IPS-18c (cell line): ENCODE data around the gene PHACTR1.

ENCODE experiments used
- H3K4me3 ChIP-seq: 2 replicates; pipeline ENCODE4 v1.7.0; 2013; ENCODE audit warnings: low read depth, mild to moderate bottlenecking, low read length, moderate library complexity; ENCODE audit not compliant: insufficient read depth
- H3K9me3 ChIP-seq: one replicate; pipeline ENCODE4 v1.6.1; 2013; ENCODE audit warnings: mild to moderate bottlenecking, low read length, moderate library complexity; ENCODE audit not compliant: control insufficient read depth, insufficient read depth

Gene PHACTR1

DNA sequence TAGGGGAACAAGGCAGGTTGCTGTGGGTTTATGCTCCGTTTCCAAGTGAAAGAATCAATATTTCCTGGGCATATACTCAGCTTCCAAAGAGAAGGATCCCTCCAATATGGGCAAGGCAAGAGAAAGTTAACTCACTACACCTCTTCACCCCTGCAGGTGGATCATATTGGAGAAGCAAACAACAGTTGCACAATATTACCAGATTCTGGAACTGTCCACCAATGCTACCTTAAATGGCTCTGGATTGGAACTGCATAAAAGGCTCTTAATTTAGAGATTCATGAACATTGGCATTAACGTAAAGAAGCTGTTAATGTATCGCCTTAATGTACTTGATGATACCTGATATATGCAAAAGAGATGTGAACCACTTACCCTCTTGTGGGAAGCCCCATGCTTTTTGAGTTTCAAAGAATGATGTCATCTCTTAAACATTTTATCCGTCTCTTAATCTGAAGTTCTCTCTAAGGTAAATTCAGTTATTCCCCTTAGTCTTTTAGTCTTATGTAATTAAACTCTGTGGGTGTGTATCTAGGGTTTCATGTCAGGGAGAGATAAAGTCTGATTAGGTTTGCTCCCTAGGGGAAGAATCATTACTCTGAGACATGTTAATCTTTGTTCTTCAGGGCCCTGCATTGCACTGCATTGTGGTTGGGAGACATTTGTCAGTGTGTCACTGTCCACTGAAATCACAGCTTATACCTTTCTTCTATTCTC, 99.5 kb downstream of the PHACTR1 start:
- H3K9me3 ChIP-seq: no peaks in the 10 kb centered on the region
- no peak overlapping the region for H3K4me3 ChIP-seq

DNA sequence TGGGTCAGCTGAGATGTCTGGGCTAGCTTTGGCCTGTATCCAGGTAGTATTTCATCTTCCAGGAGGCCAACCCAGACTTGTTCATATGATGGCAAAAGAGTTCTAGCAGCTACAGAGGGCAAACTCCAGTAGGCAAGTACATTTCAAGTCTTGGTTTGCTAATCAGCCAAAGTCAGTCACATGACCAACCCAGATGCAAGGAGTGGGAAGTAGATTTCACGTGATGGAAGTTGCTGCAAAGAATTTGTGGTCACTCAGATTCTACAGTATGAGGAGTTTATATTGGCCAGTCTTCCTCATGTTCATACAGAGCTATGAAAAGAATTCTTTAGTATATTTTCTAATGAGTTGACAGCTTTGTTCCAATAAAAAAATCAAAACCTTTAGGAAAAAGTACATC, 101.8 kb downstream of the PHACTR1 start:
- Histone ChIP-seq H3K4me3 (no peak overlapping the region), H3K9me3 (no peaks in the 10 kb centered on the region)

DNA sequence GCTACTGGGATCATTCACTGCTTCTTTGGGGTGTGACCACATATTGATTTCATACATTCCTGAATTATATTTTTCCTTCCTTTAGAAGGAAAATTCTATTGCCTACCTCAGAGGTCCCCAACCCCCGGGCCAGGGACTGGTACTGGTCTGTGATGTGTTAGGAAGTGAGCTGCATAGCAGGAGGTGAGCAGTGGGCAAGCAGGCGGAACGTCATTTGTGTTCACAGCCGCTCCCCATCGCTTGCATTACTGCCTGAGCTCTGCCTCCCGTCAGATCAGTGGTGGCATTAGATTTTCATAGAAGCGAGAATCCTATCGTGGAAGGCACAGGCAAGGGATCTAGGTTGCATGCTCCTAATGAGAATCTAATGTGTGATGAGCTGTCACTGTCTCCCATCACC, 107.3 kb downstream of the PHACTR1 start:
- no peak overlapping the region for H3K4me3 ChIP-seq
- no peaks in the 10 kb centered on the region for H3K9me3 ChIP-seq

DNA sequence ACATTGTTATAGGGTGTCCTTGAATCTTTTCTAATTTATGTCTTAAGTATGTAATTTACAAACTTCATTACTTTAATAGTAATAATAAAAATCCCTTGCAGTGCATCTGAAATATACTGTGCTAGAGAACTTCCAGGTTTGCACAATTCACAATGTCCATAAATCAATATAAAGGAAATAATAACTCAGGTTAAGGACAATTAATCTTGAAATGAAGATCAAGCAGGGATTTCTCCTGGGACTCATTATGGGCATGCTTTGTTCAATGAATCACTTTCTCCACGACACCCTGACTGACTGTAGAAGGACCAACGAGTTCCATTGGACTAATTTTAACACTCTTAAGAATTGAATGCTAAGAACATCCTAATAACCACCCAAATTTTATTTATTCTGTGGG, 110.0 kb downstream of the PHACTR1 start:
- H3K4me3 ChIP-seq: no peak overlapping the region
- no peaks in the 10 kb centered on the region for H3K9me3 ChIP-seq

- H3K9me3 ChIP-seq: no peaks in the 10 kb centered on the region
- no peak overlapping the region for H3K4me3 ChIP-seq
Observed at GRCh38 chr6:12827921-12828320, 111.4 kb downstream of the PHACTR1 start.

DNA sequence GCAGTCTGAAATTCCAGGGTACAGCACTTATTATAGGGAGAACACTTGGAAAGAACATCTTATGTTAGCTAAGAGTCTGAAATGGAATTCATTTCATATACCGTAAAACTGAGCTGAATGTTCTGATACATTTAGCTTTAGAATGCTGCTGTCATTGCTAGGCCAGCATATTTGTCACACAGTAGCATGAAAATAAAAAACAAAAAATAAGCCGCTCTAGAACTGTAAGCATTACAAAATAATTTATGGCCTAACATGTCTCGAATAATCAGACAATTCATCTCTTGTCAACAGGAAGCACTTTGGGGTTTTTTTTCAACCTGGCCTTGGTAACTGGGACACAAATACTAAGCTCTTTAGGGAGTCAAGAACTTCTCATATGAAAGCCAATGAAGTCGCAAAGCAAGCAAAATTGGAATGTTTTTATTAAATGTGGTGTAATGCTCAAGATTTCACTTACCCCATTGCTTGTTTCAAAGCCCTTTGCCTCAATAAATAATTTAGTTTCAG, 115.7 kb downstream of the PHACTR1 start:
- no peak overlapping the region for H3K4me3 ChIP-seq

DNA sequence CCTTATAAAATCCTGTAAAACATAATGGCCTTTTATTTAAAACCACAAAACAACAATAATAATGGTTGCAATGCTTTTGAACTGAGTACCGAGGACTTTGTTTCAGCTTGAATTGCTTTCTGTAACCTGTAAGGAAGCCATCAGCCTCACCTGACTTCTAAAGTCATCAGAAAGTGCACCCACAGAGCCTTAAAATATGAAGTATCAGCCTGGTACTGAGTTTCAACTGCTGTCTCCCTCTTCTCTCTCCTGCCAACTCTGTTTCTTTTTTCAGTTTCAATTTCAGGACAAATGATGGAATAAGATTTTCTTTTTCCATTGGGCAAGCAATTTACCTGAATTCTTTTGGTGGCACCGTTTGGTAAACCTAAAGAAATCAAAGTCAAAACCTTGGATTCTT, 119.4 kb downstream of the PHACTR1 start:
- Histone ChIP-seq H3K4me3 (no peak overlapping the region), H3K9me3 (no peaks in the 10 kb centered on the region)

More for the DNA sequence above, 115.7 kb downstream of the PHACTR1 start:
- no peaks in the 10 kb centered on the region for H3K9me3 ChIP-seq

GRCh38 chr6:12841619-12842018, 125.1 kb downstream of the PHACTR1 start:
- H3K4me3 ChIP-seq: no peak overlapping the region

DNA sequence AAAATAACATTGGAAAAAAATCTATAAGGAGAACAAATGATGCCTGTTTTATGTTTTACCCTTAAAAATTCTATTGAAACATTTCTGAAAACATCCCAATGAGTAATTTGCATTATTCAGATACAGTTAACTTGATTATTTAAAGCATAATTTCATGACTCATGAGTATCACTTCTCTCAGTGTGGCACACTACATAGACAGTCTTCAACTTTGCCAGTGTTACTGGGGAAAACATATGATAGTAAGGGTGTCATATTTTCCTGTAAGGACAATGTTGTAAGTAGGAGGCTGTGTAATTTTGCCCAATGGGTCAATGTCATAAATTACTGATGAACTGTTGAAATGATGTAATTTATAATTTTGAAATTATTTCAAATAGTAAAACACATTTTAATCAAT, 125.5 kb downstream of the PHACTR1 start:
- H3K4me3 ChIP-seq: no peak overlapping the region
- H3K9me3 ChIP-seq: no peaks in the 10 kb centered on the region

More at GRCh38 chr6:12841619-12842018, 125.1 kb downstream of the PHACTR1 start:
- no peaks in the 10 kb centered on the region for H3K9me3 ChIP-seq

DNA sequence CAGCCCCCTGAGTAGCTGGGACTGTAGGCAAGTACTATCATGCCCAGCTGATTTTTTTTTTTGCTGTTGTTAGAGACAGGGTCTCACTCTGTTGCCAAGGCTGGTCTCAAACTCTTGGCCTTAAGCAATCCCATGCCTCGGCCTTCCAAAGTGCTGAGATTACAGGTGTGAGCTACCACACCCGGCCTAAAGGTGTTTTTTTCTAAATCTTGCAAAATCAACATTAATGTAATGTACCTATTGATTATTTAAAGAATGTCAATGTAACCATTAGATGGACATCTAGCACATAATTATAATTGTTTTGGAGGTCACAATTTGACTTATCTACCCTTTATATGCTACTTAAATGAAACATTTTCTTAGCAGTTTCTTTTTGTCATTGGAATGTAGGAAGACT, 126.1 kb downstream of the PHACTR1 start:
- no peaks in the 10 kb centered on the region for H3K9me3 ChIP-seq
- H3K4me3 ChIP-seq: no peak overlapping the region

DNA sequence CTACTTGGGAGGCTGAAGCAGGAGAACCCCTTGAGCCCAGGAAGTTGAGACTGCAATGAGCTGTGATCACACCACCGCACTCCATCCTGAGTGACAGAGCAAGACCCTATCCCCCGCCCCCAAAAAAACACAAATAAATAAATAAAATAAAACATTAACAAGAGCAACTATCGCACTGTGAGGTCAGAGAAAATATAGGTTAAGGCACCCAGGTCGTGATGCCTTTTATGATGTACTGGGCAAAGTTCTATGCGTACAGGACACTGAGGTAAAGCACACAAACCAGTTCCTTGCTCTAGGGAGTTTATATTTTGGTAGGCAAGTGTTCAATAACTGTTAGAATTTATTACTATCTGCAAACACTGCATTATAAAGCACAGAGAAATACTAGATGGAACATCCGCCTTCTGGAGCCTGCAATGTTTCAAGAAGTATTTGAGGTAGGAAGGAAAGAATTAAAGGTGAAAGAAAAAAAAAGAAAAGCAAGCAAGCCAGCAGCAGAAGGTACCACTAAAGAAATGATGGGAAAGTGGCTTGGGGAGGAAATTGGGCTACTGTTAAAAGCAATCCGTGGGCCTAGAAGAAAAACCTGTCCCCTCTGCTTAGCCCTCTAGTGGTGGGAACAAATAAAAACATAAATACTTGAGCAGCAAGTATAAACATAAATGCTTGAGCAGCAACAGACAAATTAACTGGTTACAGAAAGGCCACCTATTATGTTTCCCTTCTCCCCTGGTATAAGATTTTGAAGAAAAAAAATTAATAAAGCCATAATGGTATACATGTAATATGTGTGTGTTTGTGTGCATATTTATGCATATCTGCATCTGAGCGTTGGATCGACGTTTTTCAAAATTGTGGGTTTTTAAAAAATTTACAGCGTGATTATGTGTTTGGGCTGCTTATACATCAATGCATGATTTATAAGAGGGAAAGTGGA, 128.0 kb downstream of the PHACTR1 start:
- no peak overlapping the region for H3K4me3 ChIP-seq
- no peaks in the 10 kb centered on the region for H3K9me3 ChIP-seq

GRCh38 chr6:12845224-12846004, 128.8 kb downstream of the PHACTR1 start:
- Histone ChIP-seq H3K4me3 (no peak overlapping the region), H3K9me3 (no peaks in the 10 kb centered on the region)

DNA sequence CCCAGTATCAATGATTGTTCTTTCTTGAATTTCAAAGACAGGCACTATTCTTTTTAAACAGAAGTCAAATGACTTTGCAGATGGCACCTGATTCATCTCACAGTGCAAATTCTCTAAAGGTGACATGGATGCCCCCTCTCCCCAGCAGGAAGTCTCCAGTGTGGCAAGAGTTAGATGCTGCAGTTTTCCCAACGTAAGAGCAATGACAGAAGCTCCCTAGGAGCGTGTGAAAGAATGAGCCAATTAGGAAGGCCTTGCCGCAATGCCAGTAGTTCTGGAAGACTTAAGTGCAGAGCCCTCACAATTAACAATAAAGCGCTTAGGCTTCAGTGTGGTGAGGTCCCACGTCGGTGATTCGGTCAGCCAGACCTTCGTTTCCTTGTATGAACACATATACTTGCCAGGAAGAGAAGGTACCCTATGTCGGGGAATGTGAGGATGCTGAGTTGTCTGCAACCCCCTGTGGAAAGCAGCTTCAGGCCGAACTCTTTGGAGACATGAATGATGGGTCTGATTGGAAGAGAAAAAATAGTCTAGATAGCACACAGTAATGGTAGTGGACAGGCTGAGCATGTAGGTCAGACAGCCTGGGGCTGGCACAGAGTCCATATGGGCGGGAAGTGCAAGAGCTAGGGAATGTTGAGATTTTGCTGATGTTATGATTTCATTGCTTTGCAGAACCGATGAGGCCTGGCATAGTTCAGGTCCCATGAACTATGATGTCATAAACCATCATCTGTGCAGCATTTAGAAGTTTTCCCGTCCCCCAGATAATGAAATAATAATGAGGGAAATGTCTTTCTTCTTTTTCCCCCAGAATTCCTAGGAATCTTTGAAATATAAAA, 132.6 kb downstream of the PHACTR1 start:
- Histone ChIP-seq H3K4me3 (no peak overlapping the region), H3K9me3 (no peaks in the 10 kb centered on the region)

DNA sequence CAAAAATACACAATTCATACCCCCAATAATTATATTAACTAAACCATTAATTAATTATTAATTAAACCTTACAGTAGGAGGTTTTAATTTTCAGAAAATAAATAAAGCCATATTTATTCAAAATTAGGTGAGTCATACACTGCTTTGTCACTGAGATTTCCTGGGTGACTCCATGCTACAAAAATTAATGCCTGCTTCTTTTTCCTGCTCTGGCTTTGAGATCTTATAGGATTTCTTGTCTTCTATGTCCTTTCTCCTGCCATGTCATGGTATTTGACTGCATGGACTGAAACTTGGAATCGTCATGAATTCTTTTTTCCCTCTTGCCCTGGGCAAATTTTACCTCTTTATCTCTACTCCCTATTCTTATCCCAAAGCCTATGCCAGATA, 133.2 kb downstream of the PHACTR1 start:
- H3K4me3 ChIP-seq: no peak overlapping the region
- H3K9me3 ChIP-seq: no peaks in the 10 kb centered on the region

DNA sequence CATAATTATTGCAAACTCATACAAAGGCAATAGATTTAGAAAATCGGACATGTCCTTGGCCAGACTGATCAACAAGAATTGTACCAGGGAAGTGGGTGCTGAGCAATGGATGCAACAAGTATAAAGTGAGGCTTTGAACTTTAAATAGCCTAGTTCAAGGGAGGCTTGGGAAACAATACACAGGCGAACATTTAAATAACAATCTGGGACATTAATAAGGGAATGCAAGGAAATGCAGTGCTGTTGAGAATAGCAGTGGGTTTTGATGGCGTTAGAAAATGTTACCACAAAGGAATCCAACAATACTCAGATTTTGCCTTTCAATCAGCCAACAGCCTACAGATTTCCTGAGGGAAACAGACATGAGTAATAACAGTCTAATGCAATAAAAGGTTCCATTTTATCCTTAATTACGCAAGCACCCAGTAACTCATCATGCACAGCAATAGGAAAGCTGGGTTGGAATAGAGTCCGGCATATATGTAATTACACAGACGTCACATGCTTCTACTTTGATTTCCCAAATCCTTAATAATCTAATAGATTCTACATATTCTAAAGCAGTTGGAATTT, 134.6 kb downstream of the PHACTR1 start:
- no peaks in the 10 kb centered on the region for H3K9me3 ChIP-seq
- no peak overlapping the region for H3K4me3 ChIP-seq

GRCh38 chr6:12861603-12862002, 145.0 kb downstream of the PHACTR1 start:
- no peak overlapping the region for H3K4me3 ChIP-seq
- no peaks in the 10 kb centered on the region for H3K9me3 ChIP-seq
